H1 (cell line): ENCODE results near the gene TEX54. TPM values are rescaled to one million over a fixed set of nuclear protein-coding genes. Genes with fewer than 3 reads are reported as not detected.
A peak's percentile ranks its signal among the peaks of the same experiment; 100 is the strongest.

ENCODE experiments used
- CBX8 ChIP-seq: fragments of 300-800, 300-1000 bp; sonication (generic); IDR thresholded peaks from 2 replicates; pipeline ENCODE4 v1.7.1; 2016; ENCODE audit warnings: low read depth, low read length, borderline replicate concordance
- JUND ChIP-seq: IDR thresholded peaks from 2 replicates; pipeline ENCODE4 v1.6.1; 2011; ENCODE audit warnings: mild to moderate bottlenecking, improper control_type of control experiment, low read length
- SUZ12 ChIP-seq: fragments of 200-600 bp; sonication (generic); IDR thresholded peaks from 2 replicates; pipeline ENCODE4 v1.6.1; 2012; ENCODE audit warnings: mild to moderate bottlenecking, inconsistent platforms, low read length, moderate library complexity, mixed read lengths
- YY1 ChIP-seq: IDR thresholded peaks from 2 replicates; pipeline ENCODE4 v1.6.1; 2011; ENCODE audit warnings: low read depth, mild to moderate bottlenecking, low read length
- polyA plus RNA-seq, 7 experiments: library from polyadenylated mRNA; depleted of rRNA in 3 of 7; stranded (reverse) in 5 of 7; unstranded in 2 of 7; fragments of >200 nt in 5 of 7; fragments of 200-250 nt in 2 of 7; gene quantifications; 1 replicate in 5 of 7; 2 replicates in 1 of 7; 4 replicates in 1 of 7; pipeline versions ENCODE4 v1.2.1 to v1.2.3, GENCODE V29; 2011 to 2013; ENCODE audit warnings: missing spikeins in 2 of 7, mixed read lengths in 2 of 7
- total RNA-seq: library from RNA; stranded (reverse); fragmentation: NEBNext Ultra II Directional; extraction: Animal tissue kit (Norgen Biotek cat#: 25700); gene quantifications from 2 replicates; pipeline ENCODE4 v1.2.1, GENCODE V29; 2021
- TF ChIP-seq, protein P1 (sequence below): fragments of 300-600 bp; sonication (generic); IDR thresholded peaks from 2 replicates; pipeline ENCODE4 v1.7.1; 2012; ENCODE audit warnings: low read length, moderate library complexity, mild to moderate bottlenecking, inconsistent platforms; ENCODE audit not compliant: insufficient replicate concordance
- TF ChIP-seq, protein P2 (sequence below): IDR thresholded peaks from 2 replicates; pipeline ENCODE4 v1.6.1; 2011; ENCODE audit warnings: low read length, improper control_type of control experiment

Gene TEX54
- total and polyA plus RNA-seq, 2 of the 8 experiments (the other 6 are each of a cell fraction or from before 2014, with no cell fraction given): 1.2 TPM; not detected in 1

DNA sequence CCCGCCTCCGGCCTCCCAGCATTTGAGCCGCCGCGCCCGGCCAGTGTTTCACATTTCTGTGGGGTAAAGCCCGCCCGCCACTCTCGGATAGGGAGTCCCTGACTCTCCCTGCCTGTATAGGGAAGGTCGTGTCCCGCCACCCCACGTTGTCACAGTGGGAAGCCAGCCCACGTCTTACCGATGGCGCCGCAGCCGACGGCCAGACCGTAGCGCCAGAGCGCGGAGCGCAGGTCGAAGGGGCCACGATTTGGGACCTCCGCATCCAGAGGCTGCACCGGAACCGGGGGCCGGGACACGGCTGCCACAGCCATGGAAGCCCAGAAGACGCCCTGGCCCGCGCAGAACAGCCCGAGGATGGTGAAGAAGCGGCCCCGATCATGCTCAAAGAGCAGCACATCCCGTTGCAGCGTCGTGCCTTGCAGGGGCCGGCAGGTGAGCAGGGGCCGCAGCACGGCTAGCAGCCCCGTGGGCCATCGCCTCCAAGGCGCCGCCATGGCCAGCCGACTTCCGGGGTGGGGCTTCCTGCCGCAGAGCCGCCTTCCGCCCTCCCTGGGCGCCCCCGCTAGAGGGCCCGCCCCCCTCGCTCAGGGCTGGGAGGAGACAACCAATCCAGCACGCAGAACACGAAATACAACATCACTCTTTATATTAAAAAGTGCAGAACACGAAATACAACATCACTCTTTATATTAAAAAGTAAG lies 41.0 kb downstream of the TEX54 start, which contains the start of gene TMEM223 (continued):
- TF ChIP-seq, protein P1, sequence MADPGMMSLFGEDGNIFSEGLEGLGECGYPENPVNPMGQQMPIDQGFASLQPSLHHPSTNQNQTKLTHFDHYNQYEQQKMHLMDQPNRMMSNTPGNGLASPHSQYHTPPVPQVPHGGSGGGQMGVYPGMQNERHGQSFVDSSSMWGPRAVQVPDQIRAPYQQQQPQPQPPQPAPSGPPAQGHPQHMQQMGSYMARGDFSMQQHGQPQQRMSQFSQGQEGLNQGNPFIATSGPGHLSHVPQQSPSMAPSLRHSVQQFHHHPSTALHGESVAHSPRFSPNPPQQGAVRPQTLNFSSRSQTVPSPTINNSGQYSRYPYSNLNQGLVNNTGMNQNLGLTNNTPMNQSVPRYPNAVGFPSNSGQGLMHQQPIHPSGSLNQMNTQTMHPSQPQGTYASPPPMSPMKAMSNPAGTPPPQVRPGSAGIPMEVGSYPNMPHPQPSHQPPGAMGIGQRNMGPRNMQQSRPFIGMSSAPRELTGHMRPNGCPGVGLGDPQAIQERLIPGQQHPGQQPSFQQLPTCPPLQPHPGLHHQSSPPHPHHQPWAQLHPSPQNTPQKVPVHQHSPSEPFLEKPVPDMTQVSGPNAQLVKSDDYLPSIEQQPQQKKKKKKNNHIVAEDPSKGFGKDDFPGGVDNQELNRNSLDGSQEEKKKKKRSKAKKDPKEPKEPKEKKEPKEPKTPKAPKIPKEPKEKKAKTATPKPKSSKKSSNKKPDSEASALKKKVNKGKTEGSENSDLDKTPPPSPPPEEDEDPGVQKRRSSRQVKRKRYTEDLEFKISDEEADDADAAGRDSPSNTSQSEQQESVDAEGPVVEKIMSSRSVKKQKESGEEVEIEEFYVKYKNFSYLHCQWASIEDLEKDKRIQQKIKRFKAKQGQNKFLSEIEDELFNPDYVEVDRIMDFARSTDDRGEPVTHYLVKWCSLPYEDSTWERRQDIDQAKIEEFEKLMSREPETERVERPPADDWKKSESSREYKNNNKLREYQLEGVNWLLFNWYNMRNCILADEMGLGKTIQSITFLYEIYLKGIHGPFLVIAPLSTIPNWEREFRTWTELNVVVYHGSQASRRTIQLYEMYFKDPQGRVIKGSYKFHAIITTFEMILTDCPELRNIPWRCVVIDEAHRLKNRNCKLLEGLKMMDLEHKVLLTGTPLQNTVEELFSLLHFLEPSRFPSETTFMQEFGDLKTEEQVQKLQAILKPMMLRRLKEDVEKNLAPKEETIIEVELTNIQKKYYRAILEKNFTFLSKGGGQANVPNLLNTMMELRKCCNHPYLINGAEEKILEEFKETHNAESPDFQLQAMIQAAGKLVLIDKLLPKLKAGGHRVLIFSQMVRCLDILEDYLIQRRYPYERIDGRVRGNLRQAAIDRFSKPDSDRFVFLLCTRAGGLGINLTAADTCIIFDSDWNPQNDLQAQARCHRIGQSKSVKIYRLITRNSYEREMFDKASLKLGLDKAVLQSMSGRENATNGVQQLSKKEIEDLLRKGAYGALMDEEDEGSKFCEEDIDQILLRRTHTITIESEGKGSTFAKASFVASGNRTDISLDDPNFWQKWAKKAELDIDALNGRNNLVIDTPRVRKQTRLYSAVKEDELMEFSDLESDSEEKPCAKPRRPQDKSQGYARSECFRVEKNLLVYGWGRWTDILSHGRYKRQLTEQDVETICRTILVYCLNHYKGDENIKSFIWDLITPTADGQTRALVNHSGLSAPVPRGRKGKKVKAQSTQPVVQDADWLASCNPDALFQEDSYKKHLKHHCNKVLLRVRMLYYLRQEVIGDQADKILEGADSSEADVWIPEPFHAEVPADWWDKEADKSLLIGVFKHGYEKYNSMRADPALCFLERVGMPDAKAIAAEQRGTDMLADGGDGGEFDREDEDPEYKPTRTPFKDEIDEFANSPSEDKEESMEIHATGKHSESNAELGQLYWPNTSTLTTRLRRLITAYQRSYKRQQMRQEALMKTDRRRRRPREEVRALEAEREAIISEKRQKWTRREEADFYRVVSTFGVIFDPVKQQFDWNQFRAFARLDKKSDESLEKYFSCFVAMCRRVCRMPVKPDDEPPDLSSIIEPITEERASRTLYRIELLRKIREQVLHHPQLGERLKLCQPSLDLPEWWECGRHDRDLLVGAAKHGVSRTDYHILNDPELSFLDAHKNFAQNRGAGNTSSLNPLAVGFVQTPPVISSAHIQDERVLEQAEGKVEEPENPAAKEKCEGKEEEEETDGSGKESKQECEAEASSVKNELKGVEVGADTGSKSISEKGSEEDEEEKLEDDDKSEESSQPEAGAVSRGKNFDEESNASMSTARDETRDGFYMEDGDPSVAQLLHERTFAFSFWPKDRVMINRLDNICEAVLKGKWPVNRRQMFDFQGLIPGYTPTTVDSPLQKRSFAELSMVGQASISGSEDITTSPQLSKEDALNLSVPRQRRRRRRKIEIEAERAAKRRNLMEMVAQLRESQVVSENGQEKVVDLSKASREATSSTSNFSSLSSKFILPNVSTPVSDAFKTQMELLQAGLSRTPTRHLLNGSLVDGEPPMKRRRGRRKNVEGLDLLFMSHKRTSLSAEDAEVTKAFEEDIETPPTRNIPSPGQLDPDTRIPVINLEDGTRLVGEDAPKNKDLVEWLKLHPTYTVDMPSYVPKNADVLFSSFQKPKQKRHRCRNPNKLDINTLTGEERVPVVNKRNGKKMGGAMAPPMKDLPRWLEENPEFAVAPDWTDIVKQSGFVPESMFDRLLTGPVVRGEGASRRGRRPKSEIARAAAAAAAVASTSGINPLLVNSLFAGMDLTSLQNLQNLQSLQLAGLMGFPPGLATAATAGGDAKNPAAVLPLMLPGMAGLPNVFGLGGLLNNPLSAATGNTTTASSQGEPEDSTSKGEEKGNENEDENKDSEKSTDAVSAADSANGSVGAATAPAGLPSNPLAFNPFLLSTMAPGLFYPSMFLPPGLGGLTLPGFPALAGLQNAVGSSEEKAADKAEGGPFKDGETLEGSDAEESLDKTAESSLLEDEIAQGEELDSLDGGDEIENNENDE: no peak
- TF ChIP-seq, protein P2, sequence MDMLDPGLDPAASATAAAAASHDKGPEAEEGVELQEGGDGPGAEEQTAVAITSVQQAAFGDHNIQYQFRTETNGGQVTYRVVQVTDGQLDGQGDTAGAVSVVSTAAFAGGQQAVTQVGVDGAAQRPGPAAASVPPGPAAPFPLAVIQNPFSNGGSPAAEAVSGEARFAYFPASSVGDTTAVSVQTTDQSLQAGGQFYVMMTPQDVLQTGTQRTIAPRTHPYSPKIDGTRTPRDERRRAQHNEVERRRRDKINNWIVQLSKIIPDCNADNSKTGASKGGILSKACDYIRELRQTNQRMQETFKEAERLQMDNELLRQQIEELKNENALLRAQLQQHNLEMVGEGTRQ: no peak
- TF ChIP-seq JUND (no peak), CBX8 (no peak), YY1 (peak; percentile 90), SUZ12 (no peak)
- TF ChIP-seq, all 59 proteins: peak for 16
